GM23248 (cell line): ENCODE results near the gene CLPTM1L. TPM values are rescaled to one million over a fixed set of nuclear protein-coding genes. Genes with fewer than 3 reads are reported as not detected.

Experiments used
- DNase-seq: peaks from one replicate; pipeline ENCODE4 v3.0.0-alpha.2; 2015
- H2AFZ ChIP-seq: fragments of 200-600 bp; sonication (generic); 2 replicates; pipeline ENCODE4 v1.6.1; 2016; ENCODE audit warnings: antibody characterized with exemption
- H3F3A ChIP-seq: fragments of 200-600 bp; sonication (generic); 2 replicates; pipeline ENCODE4 v1.6.1; 2016; ENCODE audit warnings: mild to moderate bottlenecking, antibody characterized with exemption, mixed run types; ENCODE audit not compliant: insufficient read depth
- H3K27ac ChIP-seq: fragments of 200-600 bp; sonication (generic); 2 replicates; pipeline ENCODE4 v1.5.1; 2016; ENCODE audit warnings: mild to moderate bottlenecking
- H3K27me3 ChIP-seq: fragments of 200-600 bp; sonication (generic); replicated peaks from 2 replicates; pipeline ENCODE4 v1.6.1; 2016; ENCODE audit warnings: mild to moderate bottlenecking; ENCODE audit not compliant: insufficient read depth
- H3K36me3 ChIP-seq: fragments of 200-600 bp; sonication (generic); 2 replicates; pipeline ENCODE4 v1.6.1; 2016; ENCODE audit warnings: low read depth, mild to moderate bottlenecking
- H3K4me1 ChIP-seq: fragments of 200-600 bp; sonication (generic); 2 replicates; pipeline ENCODE4 v1.6.1; 2016; ENCODE audit warnings: mild to moderate bottlenecking; ENCODE audit not compliant: insufficient read depth
- H3K4me2 ChIP-seq: fragments of 200-600 bp; sonication (generic); one replicate; pipeline ENCODE4 v1.6.1; 2016; ENCODE audit warnings: mild to moderate bottlenecking; ENCODE audit not compliant: unreplicated experiment
- H3K4me3 ChIP-seq: fragments of 200-600 bp; sonication (generic); 2 replicates; pipeline ENCODE4 v1.5.1; 2016; ENCODE audit warnings: mild to moderate bottlenecking
- H3K79me2 ChIP-seq: fragments of 200-600 bp; sonication (generic); 2 replicates; pipeline ENCODE4 v1.6.1; 2016; ENCODE audit warnings: mild to moderate bottlenecking; ENCODE audit not compliant: insufficient read depth
- H3K9ac ChIP-seq: fragments of 200-600 bp; sonication (generic); 2 replicates; pipeline ENCODE4 v1.6.1; 2016; ENCODE audit warnings: mild to moderate bottlenecking
- H3K9me2 ChIP-seq: fragments of 200-600 bp; sonication (generic); 2 replicates; pipeline ENCODE4 v1.6.1; 2016; ENCODE audit warnings: mixed run types, mild to moderate bottlenecking, moderate library complexity; ENCODE audit not compliant: insufficient read depth
- H3K9me3 ChIP-seq: fragments of 200-600 bp; sonication (generic); one replicate; pipeline ENCODE4 v1.6.1; 2017; ENCODE audit warnings: low read depth
- H4K20me1 ChIP-seq: fragments of 200-600 bp; sonication (generic); 2 replicates; pipeline ENCODE4 v1.6.0; 2016; ENCODE audit not compliant: insufficient read depth
- EZH2 ChIP-seq: fragments of 200-600 bp; sonication (generic); IDR thresholded peaks from 2 replicates; pipeline ENCODE4 v1.6.1; 2018; ENCODE audit warnings: antibody characterized with exemption, mild to moderate bottlenecking; ENCODE audit not compliant: insufficient read depth, poor library complexity, severe bottlenecking
- EZH2phosphoT487 ChIP-seq: fragments of 200-600 bp; sonication (generic); IDR thresholded peaks from 2 replicates; pipeline ENCODE4 v1.6.1; 2018; ENCODE audit warnings: antibody characterized with exemption, moderate library complexity, mild to moderate bottlenecking, low read depth; ENCODE audit not compliant: insufficient read depth
- WGBS, 2 experiments: methylation state at CpG; one replicate each; pipeline ENCODE4 v1.1.6; 2015 to 2017; ENCODE audit warnings: low lambda C conversion rate in 2 of 2, low coverage in 1 of 2; ENCODE audit errors: missing lambda C conversion rate in 2 of 2; 5-methylcytosine and 5-hydroxymethylcytosine counted together
- in situ Hi-C: fragments of 300-500 bp; cut with MboI; formaldehyde crosslinking; loops from 2 replicates; pipeline ENCODE4 v1.15.0; 2020
- polyA plus RNA-seq: library from polyadenylated mRNA; unstranded; fragments of >200 nt; fragmentation: Nextera tagmentation; extraction: Ambion mirVana; gene quantifications from 2 replicates; pipeline ENCODE4 v1.2.1, GENCODE V29; 2016
- total RNA-seq: library from RNA; depleted of rRNA; stranded (reverse); fragments of >200 nt; shearing (Covaris generic); gene quantifications from 2 replicates; pipeline ENCODE4 v1.2.3, GENCODE V29; 2014

The CLPTM1L gene
- total and polyA plus RNA-seq, 2 experiments from 2014 or later = 25.6 to 135 TPM

DNA sequence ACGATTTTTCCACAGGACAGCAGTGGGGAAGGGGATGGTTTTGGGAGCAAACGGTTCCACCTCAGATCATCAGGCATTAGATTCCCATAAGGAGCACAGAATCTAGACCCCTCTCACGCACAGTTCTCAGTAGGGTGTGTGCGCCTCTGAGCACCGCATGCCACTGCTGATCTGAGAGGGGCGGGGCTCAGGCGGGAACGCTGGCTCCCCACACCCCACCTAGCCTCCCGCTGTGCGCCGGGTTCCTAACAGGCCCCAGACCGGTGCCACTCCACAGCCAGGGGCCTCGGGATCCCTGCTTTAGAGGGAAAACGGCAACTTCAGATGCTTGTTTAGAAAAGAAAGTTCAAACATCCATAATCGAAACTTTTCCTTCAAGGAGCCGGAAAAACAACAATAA lies 70.4 kb downstream of the CLPTM1L start:
- in situ Hi-C loops = no loop called here

DNA sequence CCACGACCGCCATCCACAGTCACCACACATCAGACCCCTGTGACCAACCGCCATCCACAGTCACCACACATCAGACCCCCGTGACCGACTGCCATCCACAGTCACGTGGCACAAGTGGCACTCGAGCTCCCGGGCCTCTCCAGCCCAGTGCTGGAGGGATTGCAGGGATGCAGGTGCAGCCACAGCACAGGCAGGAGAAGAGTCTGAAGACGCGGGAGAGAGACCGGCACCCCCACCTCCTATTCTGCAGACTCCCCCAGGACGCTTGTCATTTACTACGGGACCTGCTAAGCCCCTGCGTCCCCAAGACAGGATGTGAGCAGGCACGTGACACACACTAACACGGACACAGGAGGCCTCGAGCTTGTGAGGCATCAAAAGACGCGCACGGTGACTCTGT lies 71.2 kb downstream of the CLPTM1L start:
- no peak overlapping the region for H2AFZ ChIP-seq
- H3K36me3 ChIP-seq = no peaks in the 10 kb centered on the region
- no peak for TF ChIP-seq EZH2
- in situ Hi-C loops = no loop called here
- H3K4me3 ChIP-seq = no peak overlapping the region
- no peaks in the 10 kb centered on the region for H3K4me1 ChIP-seq
- H3F3A ChIP-seq = no peaks in the 10 kb centered on the region
- H3K4me2 ChIP-seq = no peak overlapping the region
- H3K27me3 ChIP-seq = no peaks in the 10 kb centered on the region
- no peaks in the 10 kb centered on the region for H3K79me2 ChIP-seq
- 65 to 67% methylated on average over 17 to 19 of the region's 20 CpGs for WGBS, 2 experiments
- no peaks in the 10 kb centered on the region for H3K9me3 ChIP-seq
- H3K9me2 ChIP-seq = no peaks in the 10 kb centered on the region
- no peak for DNase-seq
- no peaks in the 10 kb centered on the region for H4K20me1 ChIP-seq
- H3K27ac ChIP-seq = no peak overlapping the region
- H3K9ac ChIP-seq = no peak overlapping the region

More for the DNA sequence above, 70.4 kb downstream of the CLPTM1L start:
- Histone ChIP-seq H4K20me1 (no peaks in the 10 kb centered on the region), H3K9me2 (no peaks in the 10 kb centered on the region), H3K9me3 (no peaks in the 10 kb centered on the region), H3K4me1 (no peaks in the 10 kb centered on the region), H2AFZ (no peak overlapping the region), H3K9ac (no peak overlapping the region), H3K36me3 (no peaks in the 10 kb centered on the region), H3K27me3 (no peaks in the 10 kb centered on the region), H3K4me2 (no peak overlapping the region), H3K79me2 (no peaks in the 10 kb centered on the region), H3F3A (no peaks in the 10 kb centered on the region), H3K4me3 (no peak overlapping the region), H3K27ac (no peak overlapping the region)
- WGBS, 2 experiments = 67% methylated on average over 16 of the region's 16 CpGs
- no peak for DNase-seq
- no peak for TF ChIP-seq EZH2
- TF ChIP-seq EZH2phosphoT487 = no peak

DNA sequence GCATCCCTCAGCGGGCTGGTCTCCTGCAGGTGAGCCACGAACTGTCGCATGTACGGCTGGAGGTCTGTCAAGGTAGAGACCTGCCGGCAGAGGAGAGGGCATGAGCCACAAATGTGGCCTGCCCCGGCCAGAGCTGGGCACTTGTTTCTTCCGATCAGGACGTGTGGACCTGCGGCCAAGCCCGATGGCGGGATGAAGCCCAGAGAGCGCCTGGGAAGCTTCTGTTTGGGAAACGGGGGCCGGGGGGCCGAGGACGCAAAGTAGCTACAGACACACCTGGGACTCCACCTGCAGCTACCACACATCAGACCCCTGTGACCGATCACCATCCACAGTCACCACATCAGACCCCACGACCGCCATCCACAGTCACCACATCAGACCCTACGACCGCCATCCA lies 72.7 kb downstream of the CLPTM1L start:
- no peaks in the 10 kb centered on the region for H3F3A ChIP-seq
- H3K9ac ChIP-seq = no peak overlapping the region
- H3K9me2 ChIP-seq = no peaks in the 10 kb centered on the region
- H4K20me1 ChIP-seq = no peaks in the 10 kb centered on the region
- DNase-seq = no peak
- no peaks in the 10 kb centered on the region for H3K4me1 ChIP-seq
- no peaks in the 10 kb centered on the region for H3K9me3 ChIP-seq
- WGBS, 2 experiments = 93 to 95% methylated on average over 20 to 21 of the region's 21 CpGs
- in situ Hi-C loops = no loop called here
- H3K36me3 ChIP-seq = no peaks in the 10 kb centered on the region
- H2AFZ ChIP-seq = no peak overlapping the region
- H3K27ac ChIP-seq = no peak overlapping the region
- H3K4me3 ChIP-seq = no peak overlapping the region
- H3K27me3 ChIP-seq = no peaks in the 10 kb centered on the region
- no peak for TF ChIP-seq EZH2phosphoT487
- TF ChIP-seq EZH2 = no peak
- no peaks in the 10 kb centered on the region for H3K79me2 ChIP-seq
- H3K4me2 ChIP-seq = no peak overlapping the region

DNA sequence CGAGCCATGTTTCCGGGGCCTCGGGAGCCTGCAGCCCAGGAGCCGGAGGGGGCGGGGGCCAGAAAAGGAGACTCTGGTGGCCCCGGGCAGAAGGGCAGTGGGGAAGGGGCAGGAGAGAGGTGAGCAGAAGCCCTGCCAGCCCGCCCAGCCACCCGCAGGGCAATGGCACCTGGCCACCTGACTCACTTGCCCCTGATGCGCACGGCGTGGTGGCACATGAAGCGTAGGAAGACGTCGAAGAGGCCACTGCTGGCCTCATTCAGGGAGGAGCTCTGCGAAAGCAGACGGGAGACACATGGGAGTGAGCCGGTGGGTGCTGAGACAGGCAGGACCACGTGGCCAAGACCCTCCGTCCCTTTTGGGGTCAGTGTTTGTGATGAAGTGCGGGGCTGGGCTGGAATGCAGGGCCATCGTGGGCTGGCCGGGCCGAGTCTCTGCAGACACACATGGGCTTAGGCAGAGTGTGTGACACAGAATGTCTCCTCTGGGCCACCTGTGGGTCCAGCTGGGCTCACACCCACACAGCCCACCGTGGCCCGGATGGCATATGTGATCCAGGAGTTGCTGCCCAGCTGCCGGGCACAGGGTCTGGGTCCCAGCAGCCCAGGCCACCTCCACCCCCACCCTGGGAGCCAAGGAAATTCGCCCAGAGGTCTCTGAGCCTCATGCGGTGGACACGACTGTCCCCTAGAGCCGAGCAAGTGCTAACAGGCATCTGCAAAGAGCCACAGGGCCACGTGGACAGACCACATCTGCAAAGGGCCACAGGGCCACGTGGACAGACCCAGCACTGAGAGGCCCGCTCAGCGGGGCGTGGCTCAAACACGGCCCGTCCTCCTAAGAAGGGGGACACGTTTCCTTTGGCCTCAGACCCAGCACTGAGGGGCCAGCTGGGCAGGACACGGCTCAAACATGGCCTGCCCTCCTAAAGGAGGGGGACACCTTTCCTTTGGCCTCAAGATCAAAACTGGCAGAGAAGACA lies 73.7 kb downstream of the CLPTM1L start:
- Histone ChIP-seq H3K9ac (no peak overlapping the region), H3K4me3 (no peak overlapping the region), H3K79me2 (no peaks in the 10 kb centered on the region), H3K4me1 (no peaks in the 10 kb centered on the region), H3K27ac (no peak overlapping the region), H3F3A (no peaks in the 10 kb centered on the region), H2AFZ (no peak overlapping the region), H3K4me2 (no peak overlapping the region), H3K27me3 (no peaks in the 10 kb centered on the region), H3K9me3 (no peaks in the 10 kb centered on the region), H3K9me2 (no peaks in the 10 kb centered on the region), H3K36me3 (no peaks in the 10 kb centered on the region), H4K20me1 (no peaks in the 10 kb centered on the region)
- TF ChIP-seq EZH2 (no peak), EZH2phosphoT487 (no peak)
- 80 to 85% methylated on average over 38 to 39 of the region's 39 CpGs for WGBS, 2 experiments
- in situ Hi-C loops = no loop called here
- DNase-seq = no peak
